ENCODE results near the gene THOC7.
A peak's percentile ranks its signal among the peaks of the same experiment; 100 is the strongest.

Gene THOC7

DNA sequence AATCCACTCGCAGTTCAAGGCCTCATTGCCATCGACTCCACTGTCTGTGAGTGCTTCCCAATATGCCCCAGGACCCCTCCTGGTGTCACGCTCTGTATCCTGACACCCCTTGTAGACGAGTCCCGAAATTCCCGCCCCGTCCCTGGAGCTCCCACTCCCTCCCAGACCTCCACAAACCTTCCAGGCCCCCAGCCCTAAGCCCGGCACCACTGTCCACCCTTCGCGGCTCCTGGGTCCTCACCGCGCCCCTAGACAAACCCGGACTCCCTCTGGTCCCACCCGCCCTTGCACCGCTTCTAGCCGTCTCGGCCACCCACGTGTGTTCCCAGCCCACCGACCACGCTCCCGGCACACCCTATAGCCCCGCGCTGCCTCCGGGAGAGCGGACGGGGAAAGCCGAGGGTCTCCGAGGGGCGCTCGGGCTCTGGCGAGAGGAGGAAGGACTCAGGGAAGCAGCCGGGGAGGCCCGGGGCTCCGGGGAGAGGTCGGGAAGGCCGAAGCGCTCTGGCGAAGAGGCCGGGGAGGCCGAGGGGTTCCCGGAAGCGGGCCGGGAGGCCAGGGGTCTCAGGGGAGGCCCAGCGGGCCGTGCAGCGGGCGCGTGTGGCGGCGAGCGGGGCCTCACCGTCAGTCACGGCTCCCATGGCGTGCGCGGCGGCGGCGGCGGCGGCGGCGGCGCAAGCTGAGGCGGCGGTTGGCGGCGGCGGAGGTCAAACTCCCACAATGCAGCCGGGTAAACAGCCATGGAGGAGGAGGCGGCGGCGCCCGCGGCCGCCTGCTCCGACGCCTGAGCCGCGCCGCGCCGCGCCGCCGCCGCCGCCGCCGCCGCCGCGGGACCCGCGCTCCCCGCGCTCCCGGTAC lies at the start of gene THOC7, which contains the start of gene ATXN7:
TSS of gene THOC7 (minus strand) at position 656 of the 858 bp plus-strand sequence. CDS start at position 641, 15 bp downstream.
TSS of gene ATXN7 (plus strand) at position 718 of the 858 bp plus-strand sequence. CDS start 48,732 bp downstream, outside the sequence.
- peaks cover 51% of the 10 kb centered on the region for H3K4me1 ChIP-seq (ENCODE audit: insufficient read depth, low read length, poor library complexity, severe bottlenecking)
- peaks cover 6% of the 10 kb centered on the region for H3K27me3 ChIP-seq (ENCODE audit: insufficient read depth, low read length, poor library complexity, severe bottlenecking)

GRCh38 chr3:63912768-63913588 lies 49.4 kb upstream of the THOC7 start:
- peak overlapping the region; percentile 83 for H3K4me3 ChIP-seq (ENCODE audit: low read length, poor library complexity, severe bottlenecking)
- H3K79me2 ChIP-seq (ENCODE audit: insufficient read depth, low read length), result peaks cover 80% of the 10 kb centered on the region
- H3K9ac ChIP-seq (ENCODE audit: low read depth, low read length, poor library complexity, severe bottlenecking), result peak overlapping the region; percentile 70
- no peaks in the 10 kb centered on the region; the same call in 1 of the 2 replicates for H3F3A ChIP-seq (ENCODE audit: low read depth)
- no peaks in the 10 kb centered on the region for H3K9me3 ChIP-seq (ENCODE audit: insufficient read depth, low read depth, low read length)
- peaks cover 37% of the 10 kb centered on the region for H4K20me1 ChIP-seq (ENCODE audit: insufficient read depth, low read length, poor library complexity, severe bottlenecking)
- TF ChIP-seq EZH2phosphoT487 (IDR thresholded peaks at IDR 0.05; ENCODE audit: borderline replicate concordance), result no peak
- TF ChIP-seq, protein P1, sequence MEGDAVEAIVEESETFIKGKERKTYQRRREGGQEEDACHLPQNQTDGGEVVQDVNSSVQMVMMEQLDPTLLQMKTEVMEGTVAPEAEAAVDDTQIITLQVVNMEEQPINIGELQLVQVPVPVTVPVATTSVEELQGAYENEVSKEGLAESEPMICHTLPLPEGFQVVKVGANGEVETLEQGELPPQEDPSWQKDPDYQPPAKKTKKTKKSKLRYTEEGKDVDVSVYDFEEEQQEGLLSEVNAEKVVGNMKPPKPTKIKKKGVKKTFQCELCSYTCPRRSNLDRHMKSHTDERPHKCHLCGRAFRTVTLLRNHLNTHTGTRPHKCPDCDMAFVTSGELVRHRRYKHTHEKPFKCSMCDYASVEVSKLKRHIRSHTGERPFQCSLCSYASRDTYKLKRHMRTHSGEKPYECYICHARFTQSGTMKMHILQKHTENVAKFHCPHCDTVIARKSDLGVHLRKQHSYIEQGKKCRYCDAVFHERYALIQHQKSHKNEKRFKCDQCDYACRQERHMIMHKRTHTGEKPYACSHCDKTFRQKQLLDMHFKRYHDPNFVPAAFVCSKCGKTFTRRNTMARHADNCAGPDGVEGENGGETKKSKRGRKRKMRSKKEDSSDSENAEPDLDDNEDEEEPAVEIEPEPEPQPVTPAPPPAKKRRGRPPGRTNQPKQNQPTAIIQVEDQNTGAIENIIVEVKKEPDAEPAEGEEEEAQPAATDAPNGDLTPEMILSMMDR (conservative IDR thresholded peaks at IDR 0.05; ENCODE audit: low read length), result no peak
- H3K9me2 ChIP-seq (replicated peaks; ENCODE audit: low read depth, low read length), result no peaks in the 10 kb centered on the region
- H3K36me3 ChIP-seq (ENCODE audit: insufficient read depth, low read length), result peaks cover 23% of the 10 kb centered on the region; the same call in 1 of the 2 replicates
- no peak overlapping the region for H2AFZ ChIP-seq (ENCODE audit: low read length)
- H3K4me2 ChIP-seq (ENCODE audit: low read depth, low read length, poor library complexity, severe bottlenecking), result peak overlapping the region; percentile 75
- peaks cover 27% of the 10 kb centered on the region for H3K4me1 ChIP-seq (ENCODE audit: insufficient read depth, low read length, poor library complexity, severe bottlenecking)
- H3K27me3 ChIP-seq (ENCODE audit: insufficient read depth, low read length, poor library complexity, severe bottlenecking), result no peaks in the 10 kb centered on the region

More for the DNA sequence above, at the start of gene THOC7, which contains the start of gene ATXN7:
- Histone ChIP-seq H3K36me3 (ENCODE audit: insufficient read depth, low read length) (no peaks in the 10 kb centered on the region), H3K4me2 (ENCODE audit: low read depth, low read length, poor library complexity, severe bottlenecking) (peak within 1 kb of the TSS; percentile 91), H3K9me3 (ENCODE audit: insufficient read depth, low read depth, low read length) (no peaks in the 10 kb centered on the region), H3F3A (ENCODE audit: low read depth) (no peaks in the 10 kb centered on the region), H4K20me1 (ENCODE audit: insufficient read depth, low read length, poor library complexity, severe bottlenecking) (peaks cover 36% of the 10 kb centered on the region), H3K9ac (ENCODE audit: low read depth, low read length, poor library complexity, severe bottlenecking) (peak within 1 kb of the TSS; percentile 96), H3K9me2 (replicated peaks; ENCODE audit: low read depth, low read length) (no peaks in the 10 kb centered on the region), H3K4me3 (ENCODE audit: low read length, poor library complexity, severe bottlenecking) (peak within 1 kb of the TSS; percentile 83), H2AFZ (ENCODE audit: low read length) (peak within 1 kb of the TSS; percentile 85), H3K79me2 (ENCODE audit: insufficient read depth, low read length) (peaks cover 91% of the 10 kb centered on the region)
- TF ChIP-seq, protein P1 (conservative IDR thresholded peaks at IDR 0.05; ENCODE audit: low read length), result no peak
- no peak for TF ChIP-seq EZH2phosphoT487 (IDR thresholded peaks at IDR 0.05; ENCODE audit: borderline replicate concordance)

Data from Loucy (cell line).